K562 (cell line): Measurements from ENCODE around the gene TAOK2. TPM values are rescaled to one million over a fixed set of nuclear protein-coding genes. Genes with fewer than 3 reads are reported as not detected.

ENCODE experiments used
- AFF1 ChIP-seq, 2 experiments: fragments of 450-650 bp; IDR thresholded peaks; 2 replicates each; pipeline ENCODE4 v1.6.1; 2018; ENCODE audit warnings: mild to moderate bottlenecking in 2 of 2, low read depth in 1 of 2; ENCODE audit not compliant: partially characterized antibody in 2 of 2
- ARID3A ChIP-seq: IDR thresholded peaks from 2 replicates; pipeline ENCODE4 v1.6.1; 2012; ENCODE audit warnings: low read depth, low read length, improper control_type of control experiment, borderline replicate concordance
- ATF3 ChIP-seq, 2 experiments: fragments of 450-650 bp in 1 of 2; sonication (generic) in 1 of 2; formaldehyde crosslinking in 1 of 2; IDR thresholded peaks in 1 of 2; conservative IDR thresholded peaks in 1 of 2; 2 replicates each; pipeline versions ENCODE4 v1.6.1 to v1.8.1; 2016 to 2023; ENCODE audit warnings: mild to moderate bottlenecking in 2 of 2, moderate library complexity in 2 of 2, inconsistent platforms in 1 of 2, missing genetic modification reagents in 1 of 2
- CREM ChIP-seq: IDR thresholded peaks from 2 replicates; pipeline ENCODE4 v1.6.1; 2014; ENCODE audit warnings: antibody characterized with exemption, low read depth
- E2F6 ChIP-seq, 2 experiments: IDR thresholded peaks; 2 replicates each; pipeline ENCODE4 v1.6.1; 2011; ENCODE audit warnings: borderline replicate concordance in 1 of 2, control low read depth in 1 of 2, low read depth in 1 of 2, low read length in 1 of 2, mild to moderate bottlenecking in 1 of 2, mixed read lengths in 1 of 2, moderate library complexity in 1 of 2; ENCODE audit not compliant: insufficient read depth in 1 of 2, insufficient read length in 1 of 2, poor library complexity in 1 of 2, severe bottlenecking in 1 of 2; ENCODE audit errors: extremely low read depth in 1 of 2
- GATA2 ChIP-seq: sonication (generic); formaldehyde crosslinking; IDR thresholded peaks from 2 replicates; pipeline ENCODE4 v1.4.0; 2020; ENCODE audit warnings: mild to moderate bottlenecking, missing genetic modification reagents
- HMGN3 ChIP-seq: IDR thresholded peaks from 2 replicates; pipeline ENCODE4 v1.6.1; 2011; ENCODE audit warnings: borderline replicate concordance, low read depth, mild to moderate bottlenecking, mixed read lengths, low read length; ENCODE audit not compliant: insufficient read length; ENCODE audit errors: extremely low read depth
- MXI1 ChIP-seq: IDR thresholded peaks from 2 replicates; pipeline ENCODE4 v1.6.1; 2011; ENCODE audit warnings: low read depth, mild to moderate bottlenecking, improper control_type of control experiment, low read length
- PCBP1 ChIP-seq: fragments of 200-400 bp; formaldehyde crosslinking; IDR thresholded peaks from 2 replicates; pipeline ENCODE4 v1.6.1; 2018; ENCODE audit warnings: mild to moderate bottlenecking, low read depth, low read length; ENCODE audit not compliant: poor library complexity, severe bottlenecking
- SMAD1 ChIP-seq: fragments of 150-350 bp; IDR thresholded peaks from 2 replicates; pipeline ENCODE4 v1.6.1; 2014; ENCODE audit warnings: low read length, low read depth; ENCODE audit not compliant: partially characterized antibody
- SRSF1 ChIP-seq: fragments of 200-400 bp; formaldehyde crosslinking; IDR thresholded peaks from 2 replicates; pipeline ENCODE4 v1.6.1; 2017; ENCODE audit warnings: mild to moderate bottlenecking, low read depth, low read length, moderate library complexity
- ZBED1 ChIP-seq: IDR thresholded peaks from 2 replicates; pipeline ENCODE4 v1.6.1; 2014
- ZBTB34 ChIP-seq: fragments of 250-450 bp; sonication (Bioruptor Pico); IDR thresholded peaks from 2 replicates; pipeline ENCODE4 v1.8.0; 2021; ENCODE audit warnings: mild to moderate bottlenecking, moderate library complexity
- ZNF57 ChIP-seq: fragments of 450-650 bp; formaldehyde crosslinking; IDR thresholded peaks from 2 replicates; pipeline ENCODE4 v1.4.0; 2020; ENCODE audit warnings: mild to moderate bottlenecking, moderate library complexity
- ZNF589 ChIP-seq: fragments of 200-800 bp; sonication (Bioruptor generic); IDR thresholded peaks from 2 replicates; pipeline ENCODE4 v1.6.1; 2016; ENCODE audit warnings: low read depth, missing genetic modification characterization, missing compliant biosample characterization
- polyA plus RNA-seq, 8 experiments: library from polyadenylated mRNA; depleted of rRNA in 4 of 8; stranded (reverse) in 5 of 8; unstranded in 3 of 8; fragments of >200 nt; fragmentation: Nextera tagmentation in 2 of 8; fragmentation: Illumina TruSeq in 1 of 8; extraction: Ambion mirVana in 2 of 8; extraction: Trizol in 1 of 8; gene quantifications; 2 replicates each; pipeline versions ENCODE4 v1.2.1 to v1.2.3, GENCODE V29; 2011 to 2014; ENCODE audit warnings: inconsistent platforms in 1 of 8, missing spikeins in 1 of 8
- total RNA-seq, 7 experiments: library from RNA; depleted of rRNA in 6 of 7; stranded (reverse); fragments of >200 nt in 6 of 7; fragmentation: Illumina TruSeq in 2 of 7; extraction: Trizol in 2 of 7; gene quantifications; 2 replicates each; pipeline versions ENCODE4 v1.2.1 to v1.2.3, GENCODE V29; 2011 to 2021; ENCODE audit warnings: low replicate concordance in 1 of 7

The TAOK2 gene
- total and polyA plus RNA-seq, 9 of the 15 experiments (the other 6 are each of a cell fraction or from before 2014, with no cell fraction given) = 0.10 to 41.8 (median 13.7) TPM

GRCh38 chr16:29925781-29926710, 47.6 kb upstream of the TAOK2 start, which contains the start of gene KCTD13 (continued):
- TF ChIP-seq ZBTB34 (CRISPR knock-in tag) (no peak), ZNF589 (CRISPR knock-in tag) (no peak), AFF1 (IDR thresholded peaks at IDR 0.05; ENCODE audit: low read depth in 1 of 2, partially characterized antibody in 2 of 2) (peak in 1 of 2 experiments; percentile 33), SRSF1 (no peak), SMAD1 (peak; percentile 18), ZNF57 (CRISPR knock-in tag) (no peak), MXI1 (no peak), CREM (peak; percentile 48; the same call in 1 of the 2 replicates), ATF3 (IDR thresholded peaks at IDR 0.05) (no peak), ATF3 (CRISPR knock-in tag; conservative IDR thresholded peaks at IDR 0.05) (no peak), ARID3A (no peak), PCBP1 (peak; percentile 67), E2F6 (IDR thresholded peaks at IDR 0.05; ENCODE audit: borderline replicate concordance in 1 of 2, extremely low read depth in 1 of 2, insufficient read depth in 1 of 2, insufficient read length in 1 of 2, low read depth in 1 of 2, low read length in 1 of 2, poor library complexity in 1 of 2, severe bottlenecking in 1 of 2) (peak; percentile 84 to 92), ZBED1 (no peak), HMGN3 (no peak), GATA2 (CRISPR knock-in tag) (no peak)
